WTC11 (cell line): Measurements from ENCODE around the gene GARS1. TPM values are rescaled to one million over a fixed set of nuclear protein-coding genes. Genes with fewer than 3 reads are reported as not detected.
"Not testable (repeated sequence)": the region's sequence is repeated elsewhere in the genome, so short reads cannot be mapped to it uniquely, and the experiment has no call there.

ENCODE experiments used
- ATAC-seq: fragments of 200-7000 bp; cut with Tn5 transposase; 2 replicates; pipeline ENCODE4 v1.10.0; 2021; ENCODE audit warnings: mild to moderate bottlenecking, moderate library complexity
- CTCF ChIA-PET: fragments of 300-600 bp; sonication (Branson Sonifier 250); formaldehyde crosslinking; loops from one replicate; lab custom pipeline; 2021; ENCODE audit warnings: antibody characterized with exemption; lab: Charles Lee
- POLR2A ChIA-PET: fragments of 350-600 bp; sonication (Branson Sonifier 250); formaldehyde crosslinking; loops from one replicate; lab custom pipeline; 2021; ENCODE audit warnings: antibody characterized with exemption; lab: Charles Lee
- DNase-seq: peaks from one replicate; pipeline ENCODE4 v3.0.0; 2021; ENCODE audit warnings: low spot score
- H3K27ac Mint-ChIP-seq: 2 replicates; pipeline ENCODE4 v1.8.0; 2021; ENCODE audit warnings: mixed read lengths
- H3K27me3 Mint-ChIP-seq: 2 replicates; pipeline ENCODE4 v1.8.0; 2021; ENCODE audit warnings: low read depth, mild to moderate bottlenecking, moderate library complexity, mixed read lengths
- H3K36me3 Mint-ChIP-seq: 2 replicates; pipeline ENCODE4 v1.8.0; 2021; ENCODE audit warnings: mixed read lengths
- H3K4me1 Mint-ChIP-seq: 2 replicates; pipeline ENCODE4 v1.8.0; 2022; ENCODE audit warnings: mixed read lengths
- H3K4me3 Mint-ChIP-seq: 2 replicates; pipeline ENCODE4 v1.8.0; 2021; ENCODE audit warnings: mild to moderate bottlenecking, moderate library complexity, mixed read lengths
- H3K9me3 Mint-ChIP-seq: 2 replicates; pipeline ENCODE4 v1.8.0; 2021; ENCODE audit warnings: mixed read lengths
- ARID4B ChIP-seq: sonication (generic); formaldehyde crosslinking; IDR thresholded peaks from 2 replicates; pipeline ENCODE4 v1.8.0; 2023; ENCODE audit warnings: missing genetic modification reagents, mild to moderate bottlenecking, borderline replicate concordance
- ATF2 ChIP-seq: sonication (generic); formaldehyde crosslinking; IDR thresholded peaks from 2 replicates; pipeline ENCODE4 v1.8.1; 2022; ENCODE audit warnings: low read depth, missing genetic modification reagents, borderline replicate concordance
- CREB1 ChIP-seq: sonication (generic); formaldehyde crosslinking; IDR thresholded peaks from 2 replicates; pipeline ENCODE4 v1.8.0; 2023; ENCODE audit warnings: mild to moderate bottlenecking, missing genetic modification reagents
- E2F5 ChIP-seq: sonication (generic); formaldehyde crosslinking; IDR thresholded peaks from 2 replicates; pipeline ENCODE4 v1.8.1; 2022; ENCODE audit warnings: mild to moderate bottlenecking, moderate library complexity, missing genetic modification reagents
- ERG ChIP-seq: fragments of 250-450 bp; sonication (Bioruptor Pico); IDR thresholded peaks from 2 replicates; pipeline ENCODE4 v1.8.0; 2021; ENCODE audit warnings: mild to moderate bottlenecking
- ESRRA ChIP-seq: sonication (generic); formaldehyde crosslinking; IDR thresholded peaks from 2 replicates; pipeline ENCODE4 v1.8.1; 2022; ENCODE audit warnings: mild to moderate bottlenecking, missing genetic modification reagents, borderline replicate concordance
- FOXK1 ChIP-seq: sonication (generic); formaldehyde crosslinking; IDR thresholded peaks from 2 replicates; pipeline ENCODE4 v1.8.0; 2022; ENCODE audit warnings: mild to moderate bottlenecking, moderate library complexity, missing genetic modification reagents
- MYBL2 ChIP-seq: sonication (generic); formaldehyde crosslinking; IDR thresholded peaks from 2 replicates; pipeline ENCODE4 v1.8.1; 2023; ENCODE audit warnings: mild to moderate bottlenecking, moderate library complexity, missing genetic modification reagents
- NFYB ChIP-seq: sonication (generic); formaldehyde crosslinking; conservative IDR thresholded peaks from 2 replicates; pipeline ENCODE4 v1.8.0; 2022; ENCODE audit warnings: low read depth, missing genetic modification reagents
- NR3C1 ChIP-seq: sonication (generic); formaldehyde crosslinking; conservative IDR thresholded peaks from 2 replicates; pipeline ENCODE4 v1.8.1; 2023; ENCODE audit warnings: low read depth, mild to moderate bottlenecking, missing genetic modification reagents
- SP1 ChIP-seq: sonication (generic); formaldehyde crosslinking; conservative IDR thresholded peaks from 2 replicates; pipeline ENCODE4 v1.8.1; 2022; ENCODE audit warnings: missing genetic modification reagents
- TP53 ChIP-seq: sonication (generic); formaldehyde crosslinking; IDR thresholded peaks from 2 replicates; pipeline ENCODE4 v1.8.1; 2023; ENCODE audit warnings: mild to moderate bottlenecking, missing genetic modification reagents
- USF1 ChIP-seq: sonication (generic); formaldehyde crosslinking; IDR thresholded peaks from 2 replicates; pipeline ENCODE4 v1.8.0; 2022; ENCODE audit warnings: mild to moderate bottlenecking, missing genetic modification reagents
- ZMAT4 ChIP-seq: fragments of 250-450 bp; sonication (Bioruptor Pico); IDR thresholded peaks from 2 replicates; pipeline ENCODE4 v1.9.0; 2021; ENCODE audit warnings: mild to moderate bottlenecking
- ZNF396 ChIP-seq: fragments of 250-450 bp; sonication (Bioruptor Pico); IDR thresholded peaks from 2 replicates; pipeline ENCODE4 v1.8.0; 2021; ENCODE audit warnings: mild to moderate bottlenecking, moderate library complexity, borderline replicate concordance
- ZNF423 ChIP-seq: fragments of 250-450 bp; sonication (Bioruptor Pico); IDR thresholded peaks from 2 replicates; pipeline ENCODE4 v2.1.2; 2022; ENCODE audit warnings: mild to moderate bottlenecking, moderate library complexity
- ZNF532 ChIP-seq: fragments of 250-450 bp; sonication (Bioruptor Pico); IDR thresholded peaks from 2 replicates; pipeline ENCODE4 v1.9.0; 2021; ENCODE audit warnings: mild to moderate bottlenecking, borderline replicate concordance
- ZNF671 ChIP-seq: fragments of 250-450 bp; sonication (Bioruptor Pico); IDR thresholded peaks from 2 replicates; pipeline ENCODE4 v1.8.0; 2021; ENCODE audit warnings: mild to moderate bottlenecking
- total RNA-seq: library from RNA; stranded (reverse); gene quantifications from 3 replicates; pipeline ENCODE4 v1.2.3, GENCODE V29; 2021

GARS1 gene
- total RNA-seq, 1 experiment from 2014 or later = 236 TPM

- POLR2A ChIA-PET, H3K27me3 Mint-ChIP-seq: not testable (repeated sequence)
- H3K4me1 Mint-ChIP-seq = peaks cover 26% of the 10 kb centered on the region
Observed at GRCh38 chr7:30570238-30570637, 24.4 kb upstream of the GARS1 start.

GRCh38 chr7:30572212-30572841 is 22.4 kb upstream of the GARS1 start:
- peaks cover 62% of the 10 kb centered on the region for H3K36me3 Mint-ChIP-seq
- no peaks in the 10 kb centered on the region for H3K27me3 Mint-ChIP-seq
- ATAC-seq = no peak
- ChIA-PET POLR2A (no interaction called here), CTCF (no interaction called here)
- no peak for DNase-seq
- TF ChIP-seq ARID4B (no peak), NR3C1 (CRISPR knock-in tag) (no peak), ZNF396 (no peak), ZNF423 (CRISPR knock-in tag) (no peak)
- peaks cover 22% of the 10 kb centered on the region for H3K4me1 Mint-ChIP-seq
- H3K27ac Mint-ChIP-seq = no peak overlapping the region
- peaks cover 54% of the 10 kb centered on the region for H3K9me3 Mint-ChIP-seq
- no peak overlapping the region for H3K4me3 Mint-ChIP-seq

More at GRCh38 chr7:30570238-30570637, 24.4 kb upstream of the GARS1 start:
- peak; percentile 73 for TF ChIP-seq NFYB (CRISPR knock-in tag)
- Mint-ChIP-seq H3K36me3 (peaks cover 42% of the 10 kb centered on the region), H3K9me3 (peaks cover 36% of the 10 kb centered on the region)
- CTCF ChIA-PET, ATAC-seq, DNase-seq, H3K4me3 Mint-ChIP-seq, H3K27ac Mint-ChIP-seq: not testable (repeated sequence)

GRCh38 chr7:30575910-30576309 is 18.8 kb upstream of the GARS1 start:
- H3K36me3 Mint-ChIP-seq = peaks cover 87% of the 10 kb centered on the region
- ChIA-PET CTCF (interaction anchor here (1.0 kb wide), 1 partner anchor 18 kb away, joined by 3 read pairs; no protein-coding TSS in a partner anchor), POLR2A (no interaction called here)
- ATAC-seq (no peak), DNase-seq (no peak)
- H3K4me3 Mint-ChIP-seq = no peak overlapping the region
- peaks cover 79% of the 10 kb centered on the region for H3K9me3 Mint-ChIP-seq
- no peak overlapping the region for H3K27ac Mint-ChIP-seq
- peaks cover 2% of the 10 kb centered on the region; the same call in 1 of the 2 replicates for H3K27me3 Mint-ChIP-seq
- no peaks in the 10 kb centered on the region for H3K4me1 Mint-ChIP-seq
- TF ChIP-seq ESRRA (CRISPR knock-in tag) = no peak
- TF ChIP-seq MYBL2 (CRISPR knock-in tag) = no peak
- no peak for TF ChIP-seq USF1 (CRISPR knock-in tag)
- no peak for TF ChIP-seq FOXK1 (CRISPR knock-in tag)
- TF ChIP-seq ZMAT4 (CRISPR knock-in tag) = no peak
- no peak for TF ChIP-seq E2F5 (CRISPR knock-in tag)
- TF ChIP-seq ZNF532 (CRISPR knock-in tag) = no peak
- TF ChIP-seq NR3C1 (CRISPR knock-in tag) = no peak
- no peak for TF ChIP-seq ZNF671 (CRISPR knock-in tag)
- TF ChIP-seq CREB1 (CRISPR knock-in tag) = no peak
- no peak for TF ChIP-seq SP1 (CRISPR knock-in tag)
- TF ChIP-seq ERG (CRISPR knock-in tag) = no peak
- no peak for TF ChIP-seq ATF2 (CRISPR knock-in tag)
- no peak for TF ChIP-seq TP53 (CRISPR knock-in tag)
